HG03060 (cell line): ENCODE results near the gene RECQL5.
"Not testable (repeated sequence)": the region's sequence is repeated elsewhere in the genome, so short reads cannot be mapped to it uniquely, and the experiment has no call there.

Experiments used
- ATAC-seq: cut with Tn5 transposase; IDR thresholded peaks from one replicate; pipeline ENCODE4 v1.9.1; 2021; ENCODE audit warnings: low read depth, moderate number of reproducible peaks; ENCODE audit not compliant: unreplicated experiment

Gene RECQL5

DNA sequence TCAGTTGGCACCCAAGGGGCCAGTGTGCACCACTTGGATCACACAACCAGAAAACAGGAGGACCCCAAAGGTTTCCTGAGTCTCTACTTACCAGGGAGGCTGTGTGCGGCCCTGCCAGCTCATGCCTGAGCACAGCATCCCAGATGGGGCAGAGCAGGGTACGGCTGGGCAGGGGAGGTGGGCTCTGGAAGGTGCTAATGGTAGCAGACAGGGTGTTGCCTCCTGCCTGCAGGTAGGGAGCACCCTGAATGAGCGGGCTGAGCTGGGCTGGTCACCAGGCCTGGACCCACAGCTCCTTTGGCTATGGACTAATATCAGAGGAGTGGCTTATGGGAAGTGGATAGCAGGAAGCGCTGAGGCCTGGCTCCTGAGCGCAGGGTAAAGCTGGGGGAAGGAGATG lies 14.6 kb downstream of the RECQL5 start:
- no peak for ATAC-seq

GRCh38 chr17:75650874-75651273 lies 16.1 kb downstream of the RECQL5 start:
- no peak for ATAC-seq

DNA sequence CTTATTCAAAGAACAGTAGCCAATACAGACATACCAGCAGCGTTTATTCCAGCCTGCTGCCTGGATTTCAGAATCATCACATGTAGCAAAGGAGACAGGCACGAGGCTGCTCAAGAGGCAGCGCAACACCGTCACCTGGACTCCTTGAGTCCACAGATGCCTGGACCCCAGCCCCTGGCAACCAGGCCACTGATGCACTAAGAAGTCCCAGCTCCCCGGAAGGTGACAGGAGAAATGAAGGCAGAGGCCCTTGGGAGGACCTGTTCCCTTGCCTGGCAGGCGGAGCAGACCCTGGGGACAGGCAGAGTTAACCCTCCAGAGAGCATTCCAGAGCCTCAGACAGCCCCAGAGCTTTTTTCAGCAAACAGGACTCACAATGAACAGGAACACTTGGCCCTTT lies 17.3 kb downstream of the RECQL5 start:
- no peak for ATAC-seq

DNA sequence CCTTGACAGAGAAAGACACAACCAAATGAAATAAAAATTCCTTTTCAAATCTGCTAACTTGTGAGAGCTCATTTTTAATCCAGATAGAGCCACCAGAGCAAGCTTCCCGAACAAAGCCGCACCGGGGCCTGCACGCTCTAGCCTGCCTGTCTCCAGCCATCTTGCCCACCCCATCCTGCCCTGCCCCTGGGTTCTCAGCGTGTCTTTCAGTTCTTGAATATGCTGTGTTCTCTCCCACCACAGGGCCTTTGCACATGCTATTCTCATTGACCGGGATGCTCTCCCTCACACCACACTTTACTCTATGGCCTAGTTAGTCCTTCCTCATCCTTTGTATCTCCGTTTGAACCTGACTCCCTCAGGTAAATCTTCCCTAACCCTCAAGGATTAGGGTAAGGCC lies 19.0 kb downstream of the RECQL5 start:
- no peak for ATAC-seq

- ATAC-seq: no peak
These were observed 19.9 kb downstream of the RECQL5 start for GRCh38 chr17:75647061-75647460.

GRCh38 chr17:75646638-75646992 lies 20.3 kb downstream of the RECQL5 start:
- ATAC-seq: no peak

DNA sequence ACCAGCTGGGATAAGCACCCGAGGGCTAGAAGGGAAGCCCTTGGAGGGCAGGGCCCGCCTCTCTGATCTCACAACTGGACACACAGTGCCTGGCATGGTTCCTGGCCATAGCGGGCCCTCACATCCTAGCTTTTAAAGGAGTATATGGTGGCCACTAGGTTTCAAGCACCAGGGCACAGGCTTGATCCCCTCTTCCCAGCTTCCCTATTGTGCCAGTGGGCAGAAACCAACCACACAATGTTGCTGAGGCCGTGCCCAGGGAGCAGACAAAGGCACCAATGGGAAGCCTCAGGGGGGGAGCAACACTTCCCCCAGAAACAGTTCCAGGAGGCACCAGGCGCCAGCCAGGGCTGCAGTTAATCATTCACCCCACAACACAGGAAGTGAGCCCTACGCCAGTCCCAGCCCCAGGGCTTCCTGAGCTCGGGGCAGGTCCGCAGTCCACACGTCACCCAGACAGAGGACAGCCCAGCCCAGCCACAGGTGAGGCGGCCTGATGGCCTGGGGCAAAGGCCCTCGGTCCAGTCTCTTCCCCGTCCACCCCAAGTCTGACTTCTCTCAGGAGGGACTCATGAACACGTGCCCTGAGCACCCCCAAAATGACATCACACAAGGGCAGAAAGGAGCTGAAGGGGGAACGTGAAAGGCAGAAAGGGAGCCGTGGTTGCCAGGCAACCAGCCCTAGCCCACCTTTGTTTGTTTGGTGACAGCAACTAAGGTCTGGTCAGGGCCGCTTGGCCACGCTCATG lies 20.9 kb downstream of the RECQL5 start:
- ATAC-seq: peak; percentile 62

GRCh38 chr17:75645501-75645888 lies 21.5 kb downstream of the RECQL5 start:
- no peak for ATAC-seq

GRCh38 chr17:75643643-75644017 lies 23.3 kb downstream of the RECQL5 start:
- no peak for ATAC-seq

DNA sequence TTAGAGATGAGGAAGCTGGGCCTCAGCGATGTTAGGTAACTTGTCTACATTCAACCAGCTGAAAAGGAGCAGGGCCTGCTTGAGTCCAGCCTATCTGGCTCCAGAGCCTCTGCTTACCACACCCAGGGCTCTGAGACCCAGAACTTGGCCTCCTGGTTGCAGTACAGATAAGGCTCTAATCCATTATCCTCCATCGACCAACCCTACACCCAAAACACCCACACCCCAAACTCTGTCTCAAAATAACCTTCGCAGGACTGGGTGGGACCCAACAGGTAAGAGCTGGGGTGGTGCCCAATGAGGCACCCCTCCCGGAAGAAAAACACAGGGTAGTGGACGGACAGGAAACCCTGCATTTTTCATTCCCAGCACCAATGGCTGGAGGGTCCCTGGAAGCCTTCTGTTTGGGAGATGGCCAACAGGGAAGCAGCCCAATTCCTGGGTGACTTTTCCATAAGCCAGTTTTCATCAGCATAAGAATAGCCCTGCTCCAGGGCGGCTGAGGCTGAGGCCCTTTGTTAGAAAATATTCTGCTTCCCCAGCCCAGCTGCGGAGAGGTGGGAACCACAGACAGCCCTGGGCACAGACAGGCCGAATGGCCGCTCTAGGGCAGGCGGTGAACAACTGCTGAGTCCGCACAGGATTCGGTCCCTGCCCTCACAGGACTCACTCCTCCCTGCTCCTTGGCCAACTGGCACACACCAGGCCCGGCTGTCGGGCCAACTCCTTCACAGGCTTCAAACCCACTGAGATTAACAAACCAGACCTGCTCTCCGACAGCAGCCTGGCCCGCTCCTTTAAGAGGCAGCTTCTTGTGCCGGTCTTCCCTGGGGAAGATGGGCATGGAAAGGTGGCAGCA lies 23.9 kb downstream of the RECQL5 start:
- ATAC-seq: no peak

DNA sequence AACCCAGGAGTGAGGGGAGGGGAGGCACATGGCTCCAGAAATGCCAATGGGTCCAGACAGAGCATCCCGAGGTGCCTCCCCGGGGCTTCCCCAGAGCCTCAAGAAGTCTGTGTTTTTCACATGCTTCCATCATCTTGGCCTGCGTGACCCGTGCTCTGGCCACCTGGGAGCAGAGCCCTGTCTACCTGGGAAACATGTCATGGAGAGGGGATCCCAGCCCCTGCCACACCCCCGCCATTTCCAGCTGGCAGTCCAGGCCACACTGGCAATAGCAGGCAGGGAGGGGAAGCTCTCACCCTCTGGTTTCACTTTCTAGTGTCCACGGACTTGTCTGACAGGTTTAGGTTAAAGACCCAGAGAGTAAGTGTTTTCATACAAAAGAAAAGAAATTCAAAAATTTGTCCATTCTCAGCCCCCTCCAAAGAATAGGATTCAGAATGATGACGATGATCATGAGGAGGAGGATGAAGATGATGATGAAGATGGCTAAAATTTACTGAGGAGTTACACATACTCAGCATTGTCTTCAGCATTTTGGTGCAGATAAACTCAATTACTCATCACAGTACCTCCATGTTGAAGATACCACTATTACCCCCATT lies 24.7 kb downstream of the RECQL5 start:
- ATAC-seq: no peak

- no peak for ATAC-seq
These were observed 25.6 kb downstream of the RECQL5 start for GRCh38 chr17:75641343-75641742.

DNA sequence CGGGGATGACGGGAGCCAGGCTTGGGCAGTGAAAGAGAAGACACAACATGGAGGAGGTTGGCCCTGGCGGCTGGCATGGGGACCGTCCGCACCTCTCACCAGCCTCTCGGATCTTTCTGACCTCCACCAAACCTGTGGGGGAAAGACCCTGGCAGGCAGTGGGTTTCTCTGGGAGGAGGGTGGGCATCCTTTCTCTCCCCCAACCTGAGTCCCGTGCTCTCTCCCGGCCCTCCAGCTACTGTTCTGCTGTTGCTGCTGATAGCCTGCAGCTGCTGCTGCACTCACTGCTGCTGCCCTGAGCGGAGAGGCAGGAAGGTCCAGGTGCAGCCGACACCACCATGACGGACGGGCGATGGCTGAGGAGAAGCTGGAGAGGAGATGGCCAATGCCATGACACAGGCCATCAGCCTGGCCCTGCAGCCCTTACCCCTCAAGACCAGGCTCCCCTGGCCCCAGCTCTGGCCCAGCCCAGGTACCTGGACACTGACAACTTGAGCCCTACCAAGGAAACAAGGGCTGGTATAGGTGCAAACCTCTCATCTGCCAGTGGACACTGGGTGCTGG lies 26.3 kb downstream of the RECQL5 start:
- ATAC-seq: no peak

GRCh38 chr17:75639771-75640555 lies 27.0 kb downstream of the RECQL5 start:
- no peak for ATAC-seq

DNA sequence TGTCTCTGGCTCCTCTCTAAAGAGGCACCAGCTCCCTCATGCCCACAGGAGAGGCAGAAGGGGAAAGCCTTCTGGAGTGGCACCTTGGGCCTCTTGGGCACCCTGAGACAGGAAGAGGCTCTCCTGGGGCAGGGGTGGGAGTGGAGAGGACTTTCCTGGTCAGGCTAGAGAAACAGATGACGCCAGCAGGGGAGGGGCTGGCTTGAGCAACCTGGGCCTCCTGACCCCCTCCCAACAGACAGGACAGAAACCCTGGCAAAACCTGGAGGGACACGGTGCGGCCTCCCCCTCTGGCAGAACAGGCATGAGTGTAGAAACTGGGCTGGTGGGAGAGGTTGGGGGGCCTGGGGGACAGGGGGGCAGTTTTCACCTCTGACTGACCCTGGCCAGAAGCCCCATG lies 27.6 kb downstream of the RECQL5 start:
- ATAC-seq: no peak

GRCh38 chr17:75638893-75639292 lies 28.1 kb downstream of the RECQL5 start:
- no peak for ATAC-seq

DNA sequence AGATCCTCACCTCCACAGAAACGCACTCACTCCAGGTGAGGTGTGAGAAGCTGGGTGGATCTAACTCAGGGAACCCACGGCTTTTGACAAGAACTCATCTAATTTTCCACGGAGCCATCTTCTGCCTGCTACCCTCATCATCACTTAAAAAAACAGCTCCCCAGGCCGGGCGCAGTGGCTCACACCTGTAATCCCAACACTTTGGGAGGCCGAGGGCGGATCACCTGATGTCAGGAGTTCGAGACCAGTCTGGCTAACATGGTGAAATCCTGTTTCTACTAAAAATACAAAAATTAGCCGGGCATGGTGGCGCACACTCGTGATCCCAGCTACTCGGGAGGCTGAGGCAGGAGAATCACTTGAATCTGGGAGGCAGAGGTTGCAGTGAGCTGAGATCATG lies 28.9 kb downstream of the RECQL5 start:
- ATAC-seq: not testable (repeated sequence)

DNA sequence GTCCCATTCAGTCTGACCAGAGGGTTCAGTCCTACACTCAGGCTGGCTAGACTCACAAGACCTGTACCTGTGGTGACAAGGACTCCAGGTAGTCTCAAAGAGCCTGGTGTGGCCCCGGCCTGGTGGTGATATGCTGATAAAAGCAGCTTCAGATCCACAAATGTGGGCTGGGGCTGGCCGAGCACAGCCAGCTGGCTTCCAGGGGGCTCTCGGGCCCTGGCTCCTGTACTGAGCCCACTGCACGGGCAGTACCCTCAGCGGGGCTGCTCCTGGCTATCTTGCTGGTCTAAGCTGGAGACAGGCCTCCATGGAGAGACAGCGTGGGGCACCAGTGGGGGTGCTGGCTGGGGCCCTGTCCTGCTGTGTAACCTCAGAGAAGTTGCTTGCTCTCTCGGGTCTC lies 29.4 kb downstream of the RECQL5 start:
- ATAC-seq: no peak

GRCh38 chr17:75637143-75637538 lies 29.8 kb downstream of the RECQL5 start:
- ATAC-seq: no peak

DNA sequence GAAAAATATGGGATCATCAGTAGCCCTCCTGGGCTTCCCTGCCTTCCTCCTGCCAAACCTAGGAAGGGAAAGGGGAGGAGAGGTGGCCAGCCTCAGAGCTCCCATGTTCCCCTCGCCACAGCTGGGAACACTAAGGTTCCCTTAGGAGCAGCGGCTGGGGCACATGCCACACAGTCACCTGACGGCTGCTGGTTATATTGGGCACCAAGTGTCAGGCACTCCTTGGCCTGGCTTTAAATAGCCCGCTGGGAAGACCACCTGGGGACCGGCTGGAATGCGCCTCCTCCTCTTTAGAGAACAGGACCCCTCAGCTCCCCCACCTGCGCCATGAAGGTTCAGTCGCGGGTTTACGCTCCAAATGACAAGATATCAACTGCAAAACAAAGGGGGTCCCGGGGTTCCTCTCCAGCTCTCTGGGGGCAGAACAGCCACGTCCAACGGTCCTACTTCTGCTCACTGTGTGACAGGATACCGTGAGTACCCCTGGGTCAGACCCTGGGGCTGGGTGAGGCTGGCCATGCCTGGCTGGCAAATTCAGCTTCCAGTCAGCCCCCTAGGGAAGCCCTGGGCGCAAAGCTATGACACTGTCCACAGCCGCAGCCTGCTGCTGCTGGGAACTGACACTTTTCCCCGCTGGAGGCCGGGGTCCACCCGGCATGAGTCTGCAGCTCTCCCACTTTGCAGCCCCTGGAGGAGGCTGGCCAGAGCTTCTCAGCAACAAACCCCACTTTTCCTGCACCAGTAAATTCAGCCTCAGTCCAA lies 30.4 kb downstream of the RECQL5 start:
- ATAC-seq: no peak
